Left hindlimb (tissue), 1 donor: Measurements from ENCODE around the gene SLC44A5.
"Not testable (repeated sequence)": the region's sequence is repeated elsewhere in the genome, so short reads cannot be mapped to it uniquely, and the experiment has no call there.

Source experiments
- DNase-seq: peaks from one replicate; pipeline ENCODE4 v3.0.0-alpha.2; 2018

Gene SLC44A5

DNA sequence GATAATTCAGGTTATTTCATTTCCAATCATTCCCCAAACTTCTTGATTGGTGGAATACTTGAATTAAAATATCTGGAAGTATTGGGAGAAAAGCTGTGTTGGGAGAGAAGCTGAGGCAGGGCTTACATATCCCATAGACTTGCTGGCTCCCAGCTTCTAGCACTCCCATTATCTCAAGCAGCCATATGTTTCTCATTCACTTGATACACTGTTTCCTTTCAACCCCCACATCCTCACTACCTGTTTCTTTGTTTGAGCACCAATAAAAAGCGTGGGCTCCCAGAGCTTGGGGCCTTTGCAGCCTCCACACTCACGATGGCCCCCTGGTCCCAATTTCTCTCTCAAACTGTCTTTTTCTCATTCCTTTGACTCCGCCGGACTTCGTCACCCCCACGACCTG, 256.6 kb downstream of the SLC44A5 start:
- not testable (repeated sequence) for DNase-seq

GRCh38 chr1:75353051-75353450, 257.9 kb downstream of the SLC44A5 start:
- no peak for DNase-seq

GRCh38 chr1:75345538-75346292, 265.2 kb downstream of the SLC44A5 start:
- no peak for DNase-seq

- no peak for DNase-seq
Measured at GRCh38 chr1:75342786-75343185, 268.1 kb downstream of the SLC44A5 start.

DNA sequence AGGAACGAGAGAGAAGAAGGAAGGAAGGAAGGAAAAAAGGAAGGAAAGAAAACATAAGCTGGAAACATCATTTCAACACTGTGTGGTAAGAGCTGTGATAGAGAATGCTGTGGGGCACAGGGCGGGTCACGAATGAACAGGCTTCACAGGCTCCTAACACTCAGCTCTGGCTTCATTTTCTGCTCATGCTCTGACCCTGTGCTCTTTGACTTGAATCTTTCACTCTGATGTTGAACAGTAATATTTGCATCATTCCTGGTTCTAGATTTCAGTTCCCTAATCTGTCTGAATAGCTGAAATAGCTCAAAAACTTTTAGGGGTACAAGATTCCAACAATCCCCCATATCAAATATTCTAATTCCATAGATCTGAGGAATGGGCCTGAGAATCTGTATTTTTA, 269.4 kb downstream of the SLC44A5 start:
- no peak for DNase-seq

GRCh38 chr1:75338616-75339483, 272.1 kb downstream of the SLC44A5 start:
- no peak for DNase-seq

DNA sequence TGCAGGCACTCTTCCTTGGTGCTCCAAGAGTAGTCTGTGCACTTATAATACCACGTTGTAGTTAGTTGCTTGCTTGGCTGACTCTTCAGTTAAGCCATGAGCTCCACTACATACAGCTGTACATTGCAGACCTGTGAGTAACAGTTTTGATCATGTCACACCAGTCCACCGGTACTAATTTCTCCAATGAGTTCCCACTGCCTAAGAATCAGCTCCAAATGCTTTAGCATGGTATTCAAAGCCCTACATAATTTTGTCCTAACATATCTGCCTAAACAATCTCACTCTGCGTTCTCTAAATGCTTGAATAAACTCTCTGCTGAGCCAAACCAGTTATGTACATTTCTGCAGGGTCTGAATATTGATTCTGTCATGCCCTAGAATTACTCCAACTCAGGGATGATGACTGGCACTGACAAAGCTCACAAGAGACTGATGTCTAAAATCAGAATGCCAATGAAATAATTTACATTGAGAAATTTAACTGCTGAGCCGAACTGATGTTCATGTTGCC, 276.0 kb downstream of the SLC44A5 start:
- DNase-seq = no peak

DNA sequence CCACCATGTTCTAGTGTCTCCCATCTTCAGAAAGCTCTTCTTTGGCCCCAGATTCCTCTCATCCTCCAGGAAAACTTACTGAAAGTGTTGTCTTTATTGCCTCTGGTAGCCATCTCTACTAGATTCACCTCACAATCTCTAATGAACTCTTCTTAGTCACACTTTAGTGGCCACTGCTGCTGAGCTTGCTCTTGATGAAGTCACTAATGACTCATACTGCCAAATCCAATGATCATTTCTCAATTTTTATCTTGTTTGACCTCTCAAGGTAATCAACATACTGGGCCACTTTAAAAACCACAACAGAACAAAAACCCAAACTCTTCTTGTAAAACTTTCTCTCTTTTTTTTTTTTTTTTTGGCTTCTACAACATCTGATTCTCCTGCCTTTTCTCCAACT, 280.3 kb downstream of the SLC44A5 start:
- no peak for DNase-seq

DNA sequence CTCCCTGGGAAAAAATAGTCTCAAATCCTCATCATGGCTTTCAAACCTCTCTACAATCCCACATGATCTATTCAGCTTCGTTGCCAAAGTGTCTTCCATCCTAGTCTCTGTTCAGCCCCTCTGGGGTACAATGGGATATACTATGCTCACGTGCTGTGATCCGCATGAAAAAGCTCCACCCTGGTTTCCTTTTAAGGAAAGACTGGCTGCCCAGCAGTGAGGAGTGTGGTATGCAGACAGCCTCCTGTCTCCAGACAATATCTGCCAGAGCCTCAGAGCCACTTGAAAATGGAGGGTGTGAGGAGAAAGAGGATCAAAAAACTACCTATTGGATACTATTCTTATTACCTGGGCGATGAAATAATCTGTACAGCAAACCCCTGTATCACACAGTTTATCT, 282.2 kb downstream of the SLC44A5 start:
- DNase-seq = no peak

DNA sequence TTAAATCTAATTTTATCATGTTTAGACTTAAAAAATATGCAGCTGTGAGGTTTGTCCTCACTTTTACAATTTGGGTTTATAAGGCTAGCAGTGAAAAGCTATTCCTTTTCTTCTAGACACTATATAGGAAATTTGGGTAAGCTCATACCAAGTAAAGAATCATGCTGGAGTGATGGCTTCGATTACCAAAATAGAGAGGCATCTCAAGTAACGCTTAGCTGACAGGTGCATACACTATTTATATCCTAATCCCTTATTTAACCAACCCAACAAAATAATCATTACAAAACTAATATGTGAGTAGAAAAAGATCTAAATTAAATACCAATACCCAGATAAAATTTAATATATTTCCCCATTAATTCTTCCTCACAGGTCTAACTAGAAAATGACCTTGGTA, 283.5 kb downstream of the SLC44A5 start:
- no peak for DNase-seq

- no peak for DNase-seq
Measured at GRCh38 chr1:75317976-75318375, 292.9 kb downstream of the SLC44A5 start.

DNA sequence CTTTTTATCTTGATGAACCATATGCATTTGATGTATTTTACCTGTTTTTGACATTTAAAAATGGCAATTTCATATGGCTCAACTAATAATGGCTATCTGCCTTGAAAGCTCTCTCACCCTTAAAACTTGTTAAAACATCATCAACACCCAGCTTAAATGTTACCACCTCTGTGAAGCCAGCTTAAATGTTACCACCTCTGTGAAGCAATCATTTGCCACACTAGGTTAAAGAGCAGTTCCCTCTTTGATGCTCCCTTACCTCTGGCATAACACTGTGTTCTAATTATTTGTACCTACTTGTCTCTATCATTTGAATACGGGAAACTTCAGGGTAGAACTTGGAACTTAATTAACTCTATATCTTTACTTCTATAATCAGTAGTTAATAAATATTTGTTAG, 294.7 kb downstream of the SLC44A5 start:
- DNase-seq = no peak

DNA sequence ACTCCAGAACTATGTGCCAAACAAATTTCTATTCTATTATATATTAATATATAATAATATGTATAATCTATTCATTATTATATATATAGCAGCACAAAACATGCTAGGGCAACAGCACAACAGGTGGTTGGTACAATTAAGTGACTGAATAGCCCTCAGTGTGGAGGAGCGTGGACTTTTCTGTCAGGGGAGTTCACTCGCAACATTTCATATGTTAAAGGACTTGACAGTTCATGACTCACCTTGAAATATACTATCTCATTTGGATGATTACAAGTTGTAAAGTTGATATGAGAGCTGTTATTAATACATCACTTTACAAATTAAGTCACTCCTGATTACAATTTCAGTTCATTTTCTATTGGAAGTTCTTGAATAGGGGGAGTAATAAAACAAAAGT, 298.3 kb downstream of the SLC44A5 start:
- no peak for DNase-seq

GRCh38 chr1:75310067-75310466, 300.8 kb downstream of the SLC44A5 start:
- no peak for DNase-seq

DNA sequence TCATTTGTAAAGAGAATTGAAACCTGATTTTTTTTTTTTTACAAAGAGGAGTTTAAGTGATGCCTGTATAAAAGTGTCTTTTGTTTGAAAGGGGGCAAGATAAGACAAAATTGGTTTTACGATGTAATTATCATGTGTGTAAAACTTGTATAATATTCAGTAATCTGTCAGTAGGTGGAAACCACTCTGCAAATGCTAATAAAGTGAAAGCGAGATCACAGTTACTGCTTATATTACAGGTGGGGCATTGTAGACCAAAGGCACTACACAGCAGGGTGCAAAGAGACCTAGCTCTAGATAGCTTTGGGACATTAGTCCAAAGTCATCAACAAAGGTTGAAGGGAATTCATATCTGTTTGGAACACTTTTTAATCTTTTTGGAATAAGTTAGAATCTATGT, 302.5 kb downstream of the SLC44A5 start:
- no peak for DNase-seq

DNA sequence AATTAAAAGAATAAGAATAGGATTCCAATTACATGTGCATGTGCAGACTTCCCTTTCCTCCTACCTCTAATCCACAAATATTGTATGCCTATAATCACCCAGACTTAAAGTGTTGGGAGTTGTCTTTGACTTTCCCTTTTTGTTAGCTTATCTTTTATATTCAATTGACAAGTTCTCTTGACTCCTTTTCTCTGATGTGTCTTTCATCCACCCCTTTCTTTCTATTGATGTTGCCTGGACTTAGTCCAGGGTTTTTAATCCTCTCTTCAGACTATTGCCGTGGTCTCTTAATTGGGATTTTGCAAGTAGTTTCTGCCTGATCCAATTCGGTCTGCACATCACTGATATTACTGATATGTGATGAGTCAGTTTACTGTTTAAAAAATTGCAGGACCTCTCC, 305.9 kb downstream of the SLC44A5 start:
- no peak for DNase-seq

DNA sequence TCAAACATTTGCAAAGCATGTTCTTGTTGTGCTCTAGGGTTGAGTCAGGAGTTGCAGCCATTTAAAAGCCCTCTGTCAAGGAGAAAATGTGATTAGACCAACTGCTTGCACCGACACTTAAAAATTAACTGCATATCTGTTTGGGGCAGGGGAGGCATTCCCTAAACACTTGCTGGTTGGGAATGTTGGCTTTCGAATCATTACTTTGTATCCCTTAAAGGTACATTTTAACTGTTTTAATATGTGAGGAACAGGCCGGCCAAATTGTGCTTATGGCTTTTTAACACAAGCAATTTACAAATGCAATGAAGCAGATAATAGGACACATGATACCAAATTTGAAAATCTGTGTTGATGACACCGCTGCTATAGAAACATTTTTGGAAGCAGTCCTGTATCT, 317.6 kb downstream of the SLC44A5 start:
- DNase-seq = no peak

- no peak for DNase-seq
Measured at GRCh38 chr1:75292013-75292412, 318.9 kb downstream of the SLC44A5 start.

GRCh38 chr1:75276385-75276784, 334.5 kb downstream of the SLC44A5 start:
- DNase-seq = no peak

DNA sequence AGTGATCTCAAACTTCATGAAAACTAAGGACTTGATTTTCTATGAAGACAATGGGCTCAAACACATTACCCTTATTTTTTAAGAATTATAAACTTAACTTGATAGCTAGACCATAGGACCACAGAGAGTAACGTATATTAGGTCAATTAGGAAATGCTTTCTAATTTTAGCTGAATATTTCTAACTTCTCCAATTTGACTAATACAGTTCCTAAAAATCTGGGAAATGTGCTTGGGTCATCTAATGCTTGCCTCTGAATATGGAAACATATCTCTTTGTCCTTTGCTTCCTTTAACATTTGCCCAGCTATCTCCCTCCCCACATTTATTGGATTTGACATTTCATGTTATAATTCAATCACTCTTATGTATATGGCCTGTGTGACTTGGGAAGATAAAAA, 335.3 kb downstream of the SLC44A5 start:
- no peak for DNase-seq

DNA sequence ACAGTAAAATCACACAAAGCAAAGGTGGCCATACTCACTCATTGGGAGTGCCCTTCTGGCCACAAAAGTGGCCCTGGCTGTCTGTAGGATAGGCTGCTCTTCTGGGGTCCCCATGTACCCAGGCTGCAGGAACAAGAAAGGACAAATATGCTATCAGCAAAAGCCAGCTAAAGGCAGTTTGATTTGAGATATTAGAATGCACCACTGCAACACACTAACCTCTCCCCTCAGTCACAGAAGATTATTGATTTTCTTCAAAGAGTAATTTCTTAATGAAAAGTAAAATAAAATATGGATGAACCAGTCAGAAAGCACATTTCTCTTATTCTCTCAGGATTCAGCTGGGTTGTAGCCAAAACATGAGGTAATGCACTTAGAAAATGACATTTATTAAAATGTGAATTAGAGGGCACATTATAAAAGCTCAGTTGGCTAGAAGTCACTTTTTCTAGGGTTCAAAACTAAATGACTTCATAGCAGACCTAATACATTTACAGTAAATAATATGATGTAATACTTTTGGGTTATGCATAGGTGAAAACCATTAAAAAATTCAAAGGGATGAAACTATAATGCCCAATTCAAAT, 335.9 kb downstream of the SLC44A5 start:
- DNase-seq = no peak

GRCh38 chr1:75273110-75273509, 337.8 kb downstream of the SLC44A5 start:
- no peak for DNase-seq

GRCh38 chr1:75265792-75266191, 345.1 kb downstream of the SLC44A5 start:
- DNase-seq = no peak

- DNase-seq = no peak
Measured at GRCh38 chr1:75264112-75264511, 346.8 kb downstream of the SLC44A5 start.
